Stimulated activated CD4-positive, alpha-beta T cell treated with anti-CD3 and anti-CD28 coated beads, Interleukin-15, amount 100 ng/mL, for 24 hours (primary cell): ENCODE measurements around the gene KCNH2.
"Not testable (repeated sequence)": the region's sequence is repeated elsewhere in the genome, so short reads cannot be mapped to it uniquely, and the experiment has no call there.

Source experiments
- DNase-seq: peaks from one replicate; pipeline ENCODE4 v3.0.0-alpha.2; 2020

The KCNH2 gene

DNA sequence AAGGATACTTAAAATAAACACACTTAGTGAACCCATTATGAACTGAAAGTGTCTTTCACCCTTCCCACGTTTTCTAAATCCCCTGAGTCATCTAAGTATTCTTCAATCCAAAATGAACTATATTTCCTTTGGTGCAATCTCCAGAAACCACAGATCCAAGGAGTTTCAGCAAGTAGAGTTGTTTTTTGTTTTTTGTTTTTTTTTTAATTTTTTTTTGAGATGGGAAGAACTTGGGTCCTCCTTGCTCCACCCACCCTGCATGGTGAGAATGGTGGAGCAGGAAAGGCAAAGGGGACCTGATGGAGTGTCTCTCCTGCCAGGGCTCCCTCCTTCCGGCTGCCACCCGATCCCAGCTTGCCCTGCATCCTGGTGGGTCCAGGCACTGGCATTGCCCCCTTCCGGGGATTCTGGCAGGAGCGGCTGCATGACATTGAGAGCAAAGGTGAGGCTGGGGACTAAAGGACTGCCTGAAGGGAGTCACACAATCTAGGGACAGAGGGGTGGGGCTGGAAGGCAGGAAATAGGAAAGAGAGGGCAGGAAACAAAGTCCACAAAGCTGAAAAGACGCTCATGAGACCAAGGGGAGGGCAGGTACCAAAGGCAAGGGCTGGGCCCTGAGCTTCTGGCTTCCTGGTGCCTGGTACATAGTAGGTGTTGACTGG is 34.0 kb upstream of the KCNH2 start:
- no peak for DNase-seq

DNA sequence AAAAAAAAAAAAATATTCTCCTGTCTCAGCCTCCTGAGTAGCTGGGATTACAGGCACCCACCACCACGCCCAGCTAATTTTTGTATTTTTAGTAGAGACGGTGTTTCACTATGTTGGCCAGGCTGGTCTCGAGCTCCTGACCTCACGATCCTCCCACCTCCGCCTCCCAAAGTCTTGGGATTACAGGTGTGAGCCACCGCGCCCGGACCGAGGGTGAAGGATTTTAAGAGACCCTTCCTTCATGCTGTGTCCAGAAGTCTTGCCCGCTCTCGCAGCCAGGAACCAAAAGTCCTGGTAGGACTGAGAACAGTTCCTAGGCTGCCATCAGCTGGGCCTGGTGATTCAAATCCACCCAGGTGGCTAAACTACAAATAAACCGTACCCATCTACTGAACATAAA is 33.5 kb upstream of the KCNH2 start:
- DNase-seq, result not testable (repeated sequence)

- DNase-seq, result no peak
Measured at GRCh38 chr7:151011097-151011409, 32.9 kb upstream of the KCNH2 start.

DNA sequence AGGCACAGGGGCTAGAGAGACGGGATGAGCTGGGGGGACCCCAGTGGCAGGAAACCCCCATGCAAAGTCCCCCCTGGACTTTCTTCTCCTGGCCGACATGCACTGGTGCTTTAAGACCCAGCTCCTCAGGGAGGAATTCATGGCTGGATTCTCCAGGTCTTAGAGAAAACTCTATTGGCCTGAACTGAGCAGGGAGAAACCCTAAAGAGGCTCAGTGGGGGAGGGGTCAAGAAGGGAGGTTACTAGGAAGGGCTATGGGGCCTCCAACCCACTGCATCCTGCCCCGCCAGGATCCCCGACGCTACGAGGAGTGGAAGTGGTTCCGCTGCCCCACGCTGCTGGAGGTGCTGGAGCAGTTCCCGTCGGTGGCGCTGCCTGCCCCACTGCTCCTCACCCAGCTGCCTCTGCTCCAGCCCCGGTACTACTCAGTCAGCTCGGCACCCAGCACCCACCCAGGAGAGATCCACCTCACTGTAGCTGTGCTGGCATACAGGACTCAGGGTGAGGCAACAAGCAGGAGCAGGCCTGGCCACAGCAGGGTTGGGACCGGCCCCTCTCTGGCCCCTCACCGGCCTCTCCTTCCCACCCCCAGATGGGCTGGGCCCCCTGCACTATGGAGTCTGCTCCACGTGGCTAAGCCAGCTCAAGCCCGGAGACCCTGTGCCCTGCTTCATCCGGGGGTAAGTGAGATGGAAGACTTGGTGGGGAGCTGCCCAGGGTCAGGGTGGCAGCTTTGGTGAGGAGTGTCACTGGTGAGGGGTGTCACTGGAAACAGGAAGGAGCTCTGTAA is 32.4 kb upstream of the KCNH2 start:
- DNase-seq, result peak; percentile 63

DNA sequence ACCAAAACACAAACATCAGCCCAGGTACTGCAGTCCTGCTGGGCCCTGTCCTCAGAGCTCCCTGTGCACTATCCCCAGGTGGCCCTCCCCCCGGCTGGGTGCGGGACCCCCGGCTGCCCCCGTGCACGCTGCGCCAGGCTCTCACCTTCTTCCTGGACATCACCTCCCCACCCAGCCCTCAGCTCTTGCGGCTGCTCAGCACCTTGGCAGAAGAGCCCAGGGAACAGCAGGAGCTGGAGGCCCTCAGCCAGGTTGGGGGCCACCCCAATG is 31.9 kb upstream of the KCNH2 start:
- no peak for DNase-seq

DNA sequence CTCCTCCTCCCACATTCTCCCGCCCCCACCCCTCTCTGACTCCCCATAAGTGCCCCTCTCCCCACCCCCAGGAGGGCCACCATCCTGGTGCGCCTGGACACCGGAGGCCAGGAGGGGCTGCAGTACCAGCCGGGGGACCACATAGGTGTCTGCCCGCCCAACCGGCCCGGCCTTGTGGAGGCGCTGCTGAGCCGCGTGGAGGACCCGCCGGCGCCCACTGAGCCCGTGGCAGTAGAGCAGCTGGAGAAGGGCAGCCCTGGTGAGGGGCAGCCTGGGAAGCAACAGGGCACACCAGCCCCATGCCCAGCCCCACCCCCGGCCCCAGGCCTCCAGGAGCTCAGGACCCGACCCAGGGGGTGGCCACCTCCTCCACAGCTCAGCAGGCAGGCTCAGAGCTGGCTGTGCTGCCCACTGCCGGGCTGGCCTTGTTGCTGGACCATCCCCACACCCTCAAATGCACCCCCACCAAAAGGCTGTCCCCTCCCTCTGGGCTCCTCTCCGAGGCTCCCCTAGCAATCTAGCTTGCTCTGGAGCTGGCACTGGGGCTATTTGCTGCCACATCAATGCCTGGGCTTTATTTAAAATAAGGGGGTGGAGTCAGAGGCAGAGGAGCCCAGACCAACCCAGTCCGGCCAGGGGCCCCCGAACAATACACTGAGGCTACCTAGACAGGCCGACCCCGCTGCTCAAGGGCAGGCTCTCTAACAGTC is 31.4 kb upstream of the KCNH2 start:
- no peak for DNase-seq

GRCh38 chr7:151008511-151009323 is 30.6 kb upstream of the KCNH2 start:
- DNase-seq, result peak; percentile 91

GRCh38 chr7:151008143-151008510 is 30.0 kb upstream of the KCNH2 start:
- DNase-seq, result no peak

GRCh38 chr7:151007469-151007898 is 29.4 kb upstream of the KCNH2 start:
- no peak for DNase-seq

DNA sequence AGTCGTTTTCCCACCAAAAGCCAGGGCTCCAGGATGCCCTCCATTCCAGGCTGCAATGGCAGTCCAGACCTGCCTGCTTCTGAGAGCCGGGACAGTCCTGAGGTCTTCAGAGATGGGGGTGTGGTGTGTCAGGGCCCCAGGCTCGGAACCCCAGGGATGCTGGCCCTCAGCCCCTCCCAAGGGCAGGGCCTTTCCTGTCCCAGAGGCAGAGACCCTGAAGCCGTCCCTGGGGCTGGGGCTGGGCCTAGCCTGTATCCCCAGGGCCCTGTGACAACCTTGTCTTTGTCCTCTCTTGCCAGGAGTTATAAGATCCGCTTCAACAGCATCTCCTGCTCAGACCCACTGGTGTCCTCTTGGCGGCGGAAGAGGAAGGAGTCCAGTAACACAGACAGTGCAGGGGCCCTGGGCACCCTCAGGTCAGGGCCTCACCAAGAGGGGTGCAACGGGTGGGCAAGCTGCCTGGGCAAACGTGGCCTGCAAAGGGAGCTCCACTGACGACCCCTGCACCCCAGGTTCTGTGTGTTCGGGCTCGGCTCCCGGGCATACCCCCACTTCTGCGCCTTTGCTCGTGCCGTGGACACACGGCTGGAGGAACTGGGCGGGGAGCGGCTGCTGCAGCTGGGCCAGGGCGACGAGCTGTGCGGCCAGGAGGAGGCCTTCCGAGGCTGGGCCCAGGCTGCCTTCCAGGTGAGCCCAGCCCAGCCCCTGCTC is 28.6 kb upstream of the KCNH2 start:
- DNase-seq, result no peak

DNA sequence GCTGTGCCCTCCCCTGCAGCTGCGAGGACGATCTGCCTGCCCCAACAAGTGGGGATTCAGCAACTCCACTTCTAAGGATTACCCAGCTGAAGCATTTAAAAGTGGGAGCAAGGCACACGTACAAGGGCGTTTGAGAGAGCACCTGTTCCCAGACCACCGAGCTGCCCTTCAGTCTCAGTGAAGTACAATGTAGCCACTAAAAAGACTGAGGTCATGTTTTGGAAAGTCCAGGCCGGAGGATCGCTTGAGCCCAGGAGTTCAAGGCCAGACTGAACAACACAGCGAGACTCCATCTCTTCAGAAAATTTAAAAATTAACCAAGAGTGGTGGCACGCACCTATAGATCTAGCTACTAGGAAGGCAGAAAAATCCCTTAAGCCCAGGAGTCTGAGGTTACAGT is 27.4 kb upstream of the KCNH2 start:
- DNase-seq, result no peak

GRCh38 chr7:151003572-151003971 is 25.5 kb upstream of the KCNH2 start:
- DNase-seq, result no peak

DNA sequence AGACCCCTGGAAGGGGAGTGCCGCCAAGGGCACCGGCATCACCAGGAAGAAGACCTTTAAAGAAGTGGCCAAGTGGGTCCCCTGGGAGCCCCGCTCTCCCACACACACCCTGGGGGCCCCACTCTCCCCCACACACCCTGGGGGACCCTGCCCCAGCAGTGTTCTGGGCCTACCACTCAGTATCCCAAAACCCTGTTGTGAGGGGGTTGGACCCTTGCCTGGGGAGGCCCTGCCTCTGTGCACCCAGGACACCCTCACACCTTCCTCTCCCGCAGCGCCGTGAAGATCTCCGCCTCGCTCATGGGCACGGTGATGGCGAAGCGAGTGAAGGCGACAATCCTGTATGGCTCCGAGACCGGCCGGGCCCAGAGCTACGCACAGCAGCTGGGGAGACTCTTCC is 23.4 kb upstream of the KCNH2 start:
- DNase-seq, result no peak

DNA sequence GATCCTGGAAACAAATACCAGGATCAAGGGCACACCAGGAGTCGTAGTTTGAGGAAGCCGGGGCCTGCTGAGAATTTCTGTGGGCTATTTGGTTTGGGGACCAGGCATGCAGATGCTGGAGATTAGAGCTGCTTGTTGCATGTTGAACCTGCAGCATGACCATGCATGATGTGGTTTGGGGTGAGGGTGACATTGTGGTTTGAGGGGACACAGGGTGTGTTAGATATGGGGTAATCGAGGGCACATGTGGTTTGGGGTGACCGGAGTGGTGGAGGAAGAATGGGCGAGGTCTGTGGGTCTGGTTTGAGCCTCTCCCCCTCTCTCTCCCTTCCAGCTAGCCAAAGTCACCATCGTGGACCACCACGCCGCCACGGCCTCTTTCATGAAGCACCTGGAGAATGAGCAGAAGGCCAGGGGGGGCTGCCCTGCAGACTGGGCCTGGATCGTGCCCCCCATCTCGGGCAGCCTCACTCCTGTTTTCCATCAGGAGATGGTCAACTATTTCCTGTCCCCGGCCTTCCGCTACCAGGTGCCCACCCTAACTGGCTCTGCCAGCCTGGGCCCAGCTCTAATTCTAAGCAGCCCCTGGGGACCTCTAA is 22.9 kb upstream of the KCNH2 start:
- DNase-seq, result no peak

GRCh38 chr7:150999497-151000230 is 21.5 kb upstream of the KCNH2 start:
- no peak for DNase-seq

DNA sequence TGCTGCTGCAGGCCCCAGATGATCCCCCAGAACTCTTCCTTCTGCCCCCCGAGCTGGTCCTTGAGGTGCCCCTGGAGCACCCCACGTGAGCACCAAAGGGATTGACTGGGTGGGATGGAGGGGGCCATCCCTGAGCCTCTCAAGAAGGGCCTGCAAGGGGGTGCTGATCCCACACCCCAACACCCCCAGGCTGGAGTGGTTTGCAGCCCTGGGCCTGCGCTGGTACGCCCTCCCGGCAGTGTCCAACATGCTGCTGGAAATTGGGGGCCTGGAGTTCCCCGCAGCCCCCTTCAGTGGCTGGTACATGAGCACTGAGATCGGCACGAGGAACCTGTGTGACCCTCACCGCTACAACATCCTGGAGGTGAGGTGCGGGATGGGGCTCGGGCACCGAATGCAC is 20.9 kb upstream of the KCNH2 start:
- DNase-seq, result no peak

- no peak for DNase-seq
Measured at GRCh38 chr7:150998341-150998740, 20.2 kb upstream of the KCNH2 start.

GRCh38 chr7:150997817-150998216 is 19.7 kb upstream of the KCNH2 start:
- DNase-seq, result no peak

DNA sequence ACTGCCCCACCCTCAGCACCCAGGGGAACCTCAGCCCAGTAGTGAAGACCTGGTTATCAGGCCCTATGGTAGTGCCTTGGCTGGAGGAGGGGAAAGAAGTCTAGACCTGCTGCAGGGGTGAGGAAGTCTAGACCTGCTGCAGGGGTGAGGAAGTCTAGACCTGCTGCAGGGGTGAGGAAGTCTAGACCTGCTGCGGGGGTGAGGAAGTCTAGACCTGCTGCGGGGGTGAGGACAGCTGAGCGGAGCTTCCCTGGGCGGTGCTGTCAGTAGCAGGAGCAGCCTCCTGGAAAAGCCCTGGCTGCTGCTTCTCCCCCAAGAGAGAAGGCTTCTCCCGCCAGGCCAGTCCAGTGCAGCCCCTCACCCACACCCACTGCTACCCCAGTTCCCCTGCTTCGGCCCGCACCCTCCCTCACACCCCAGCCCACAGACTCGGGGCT is 19.0 kb upstream of the KCNH2 start:
- no peak for DNase-seq

DNA sequence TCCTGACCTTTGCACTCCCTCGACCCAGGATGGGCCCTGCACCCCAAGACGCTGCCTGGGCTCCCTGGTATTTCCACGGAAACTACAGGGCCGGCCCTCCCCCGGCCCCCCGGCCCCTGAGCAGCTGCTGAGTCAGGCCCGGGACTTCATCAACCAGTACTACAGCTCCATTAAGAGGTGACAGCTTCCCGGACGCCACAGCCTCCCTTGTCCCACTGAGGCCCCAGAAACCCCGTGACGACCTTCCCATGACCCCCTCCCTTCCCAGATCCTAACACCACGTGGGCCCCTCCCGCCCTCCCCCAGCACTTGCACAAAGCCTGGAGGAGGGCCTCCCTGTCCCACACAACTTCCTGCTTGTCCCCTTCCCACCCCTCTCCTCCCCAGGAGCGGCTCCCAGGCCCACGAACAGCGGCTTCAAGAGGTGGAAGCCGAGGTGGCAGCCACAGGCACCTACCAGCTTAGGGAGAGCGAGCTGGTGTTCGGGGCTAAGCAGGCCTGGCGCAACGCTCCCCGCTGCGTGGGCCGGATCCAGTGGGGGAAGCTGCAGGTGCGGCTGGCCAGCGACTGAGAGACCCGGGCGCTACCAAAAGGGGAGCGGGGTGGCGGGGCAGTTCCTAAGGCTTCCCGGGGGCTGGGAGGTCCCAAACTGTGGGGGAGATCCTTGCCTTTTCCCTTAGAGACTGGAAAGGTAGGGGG is 18.4 kb upstream of the KCNH2 start:
- DNase-seq, result no peak
